ENCODE measurements around the gene LARGE1.
"Not testable (repeated sequence)": the region's sequence is repeated elsewhere in the genome, so short reads cannot be mapped to it uniquely, and the experiment has no call there.

Gene LARGE1

GRCh38 chr22:33860386-33860785, 59.9 kb downstream of the LARGE1 start:
- Histone ChIP-seq H3K79me2 (ENCODE audit: insufficient read depth, low read length) (no peaks in the 10 kb centered on the region), H3F3A (ENCODE audit: insufficient read depth) (no peaks in the 10 kb centered on the region)

GRCh38 chr22:33859311-33859710, 61.0 kb downstream of the LARGE1 start:
- no peaks in the 10 kb centered on the region for H3K79me2 ChIP-seq (ENCODE audit: insufficient read depth, low read length)
- H3K9me3 ChIP-seq (ENCODE audit: insufficient read depth, low read length), result no peaks in the 10 kb centered on the region
- H3K27me3 ChIP-seq (ENCODE audit: low read length), result no peaks in the 10 kb centered on the region
- H3K4me3 ChIP-seq (ENCODE audit: insufficient read depth, low read length, poor library complexity, severe bottlenecking), result no peak overlapping the region
- no peak overlapping the region for H3K27ac ChIP-seq (ENCODE audit: low read depth, low read length)
- H2AFZ ChIP-seq (ENCODE audit: low read depth, low read length, severe bottlenecking), result no peak overlapping the region
- no peaks in the 10 kb centered on the region for H3K36me3 ChIP-seq (ENCODE audit: low read length)
- no peak for TF ChIP-seq EZH2phosphoT487 (conservative IDR thresholded peaks at IDR 0.05; ENCODE audit: low read length)
- TF ChIP-seq CTCF (IDR thresholded peaks at IDR 0.05; ENCODE audit: insufficient read depth, low read length, poor library complexity, severe bottlenecking), result no peak
- H3K4me2 ChIP-seq (ENCODE audit: low read depth, low read length, poor library complexity, severe bottlenecking), result no peak overlapping the region
- H4K20me1 ChIP-seq (ENCODE audit: low read depth, low read length), result no peaks in the 10 kb centered on the region
- no peaks in the 10 kb centered on the region for H3K9me2 ChIP-seq (replicated peaks; ENCODE audit: insufficient read depth, low read length)
- no peaks in the 10 kb centered on the region for H3F3A ChIP-seq (ENCODE audit: insufficient read depth)
- H3K9ac ChIP-seq (ENCODE audit: low read length), result no peak overlapping the region

More at GRCh38 chr22:33860386-33860785, 59.9 kb downstream of the LARGE1 start:
- Histone ChIP-seq H4K20me1 (ENCODE audit: low read depth, low read length) (no peaks in the 10 kb centered on the region), H3K36me3 (ENCODE audit: low read length) (no peaks in the 10 kb centered on the region), H3K9me3 (ENCODE audit: insufficient read depth, low read length) (no peaks in the 10 kb centered on the region), H3K4me2 (ENCODE audit: low read depth, low read length, poor library complexity, severe bottlenecking) (no peak overlapping the region), H3K9ac (ENCODE audit: low read length) (no peak overlapping the region), H3K27me3 (ENCODE audit: low read length) (no peaks in the 10 kb centered on the region), H3K4me3 (ENCODE audit: insufficient read depth, low read length, poor library complexity, severe bottlenecking) (no peak overlapping the region), H3K9me2 (replicated peaks; ENCODE audit: insufficient read depth, low read length) (no peaks in the 10 kb centered on the region), H3K27ac (ENCODE audit: low read depth, low read length) (no peak overlapping the region), H2AFZ (ENCODE audit: low read depth, low read length, severe bottlenecking) (no peak overlapping the region)
- TF ChIP-seq CTCF (IDR thresholded peaks at IDR 0.05; ENCODE audit: insufficient read depth, low read length, poor library complexity, severe bottlenecking) (no peak), EZH2phosphoT487 (conservative IDR thresholded peaks at IDR 0.05; ENCODE audit: low read length) (no peak)

- not testable (repeated sequence) for H2AFZ ChIP-seq (ENCODE audit: low read depth, low read length, severe bottlenecking); H3K4me3 ChIP-seq (ENCODE audit: insufficient read depth, low read length, poor library complexity, severe bottlenecking); H3K79me2 ChIP-seq (ENCODE audit: insufficient read depth, low read length); H3K9me2 ChIP-seq (replicated peaks; ENCODE audit: insufficient read depth, low read length); H3K4me2 ChIP-seq (ENCODE audit: low read depth, low read length, poor library complexity, severe bottlenecking); H3K36me3 ChIP-seq (ENCODE audit: low read length); H3K27me3 ChIP-seq (ENCODE audit: low read length); H4K20me1 ChIP-seq (ENCODE audit: low read depth, low read length); H3K9me3 ChIP-seq (ENCODE audit: insufficient read depth, low read length); H3F3A ChIP-seq (ENCODE audit: insufficient read depth); H3K9ac ChIP-seq (ENCODE audit: low read length); H3K27ac ChIP-seq (ENCODE audit: low read depth, low read length)
These were observed 61.6 kb downstream of the LARGE1 start for GRCh38 chr22:33858653-33859052.

GRCh38 chr22:33857767-33858166, 62.5 kb downstream of the LARGE1 start:
- H3K36me3 ChIP-seq (ENCODE audit: low read length); H3K4me2 ChIP-seq (ENCODE audit: low read depth, low read length, poor library complexity, severe bottlenecking); H3K27ac ChIP-seq (ENCODE audit: low read depth, low read length); H3K9ac ChIP-seq (ENCODE audit: low read length); H4K20me1 ChIP-seq (ENCODE audit: low read depth, low read length); H3K4me3 ChIP-seq (ENCODE audit: insufficient read depth, low read length, poor library complexity, severe bottlenecking); H3K9me2 ChIP-seq (replicated peaks; ENCODE audit: insufficient read depth, low read length); H3F3A ChIP-seq (ENCODE audit: insufficient read depth); H3K9me3 ChIP-seq (ENCODE audit: insufficient read depth, low read length); H2AFZ ChIP-seq (ENCODE audit: low read depth, low read length, severe bottlenecking); H3K79me2 ChIP-seq (ENCODE audit: insufficient read depth, low read length); H3K27me3 ChIP-seq (ENCODE audit: low read length): not testable (repeated sequence)

Measured in SU-DHL-6 (cell line).